ENCODE data around the gene EXOC4.
A peak's percentile ranks its signal among the peaks of the same experiment; 100 is the strongest.

The EXOC4 gene

GRCh38 chr7:133246558-133246957, 6.3 kb upstream of the EXOC4 start:
- H3K9me3 ChIP-seq (ENCODE audit: control insufficient read depth, insufficient read depth, low read depth, low read length) = peaks cover 3% of the 10 kb centered on the region; the same call in 1 of the 2 replicates
- no peak overlapping the region for H3K27ac ChIP-seq (ENCODE audit: low read depth, low read length)
- no peak overlapping the region for H3K4me3 ChIP-seq (ENCODE audit: low read depth, low read length)
- no peaks in the 10 kb centered on the region for H3K36me3 ChIP-seq (ENCODE audit: control insufficient read depth, insufficient read depth, low read length)
- no peaks in the 10 kb centered on the region for H3K27me3 ChIP-seq (ENCODE audit: control insufficient read depth, insufficient read depth, low read length)
- no peaks in the 10 kb centered on the region for H3K4me1 ChIP-seq (ENCODE audit: control insufficient read depth, insufficient read depth, low read length)
- H3K9ac ChIP-seq (ENCODE audit: low read length) = no peak overlapping the region

- Histone ChIP-seq H3K27me3 (ENCODE audit: control insufficient read depth, insufficient read depth, low read length) (no peaks in the 10 kb centered on the region), H3K36me3 (ENCODE audit: control insufficient read depth, insufficient read depth, low read length) (no peaks in the 10 kb centered on the region), H3K9ac (ENCODE audit: low read length) (no peak overlapping the region), H3K4me3 (ENCODE audit: low read depth, low read length) (no peak overlapping the region), H3K9me3 (ENCODE audit: control insufficient read depth, insufficient read depth, low read depth, low read length) (peaks cover 3% of the 10 kb centered on the region; the same call in 1 of the 2 replicates), H3K27ac (ENCODE audit: low read depth, low read length) (no peak overlapping the region), H3K4me1 (ENCODE audit: control insufficient read depth, insufficient read depth, low read length) (no peaks in the 10 kb centered on the region)
Measured at GRCh38 chr7:133248901-133249300, 4.0 kb upstream of the EXOC4 start.

GRCh38 chr7:133252506-133252857, 396 bp upstream of the EXOC4 start:
- no peak overlapping the region for H3K27ac ChIP-seq (ENCODE audit: low read depth, low read length)
- no peaks in the 10 kb centered on the region for H3K36me3 ChIP-seq (ENCODE audit: control insufficient read depth, insufficient read depth, low read length)
- no peaks in the 10 kb centered on the region for H3K27me3 ChIP-seq (ENCODE audit: control insufficient read depth, insufficient read depth, low read length)
- peaks cover 3% of the 10 kb centered on the region; the same call in 1 of the 2 replicates for H3K9me3 ChIP-seq (ENCODE audit: control insufficient read depth, insufficient read depth, low read depth, low read length)
- H3K9ac ChIP-seq (ENCODE audit: low read length) = no peak overlapping the region
- H3K4me3 ChIP-seq (ENCODE audit: low read depth, low read length) = 0 out of 2 replicates have a peak overlapping the region, but pooled peaks have one; percentile 23
- 0 out of 2 replicates have a peak, but pooled peaks cover 6% of the 10 kb centered on the region for H3K4me1 ChIP-seq (ENCODE audit: control insufficient read depth, insufficient read depth, low read length)

GRCh38 chr7:133253519-133253875, 619 bp downstream of the EXOC4 start:
- Histone ChIP-seq H3K9me3 (ENCODE audit: control insufficient read depth, insufficient read depth, low read depth, low read length) (peaks cover 3% of the 10 kb centered on the region; the same call in 1 of the 2 replicates), H3K36me3 (ENCODE audit: control insufficient read depth, insufficient read depth, low read length) (no peaks in the 10 kb centered on the region), H3K4me1 (ENCODE audit: control insufficient read depth, insufficient read depth, low read length) (0 out of 2 replicates have a peak, but pooled peaks cover 6% of the 10 kb centered on the region), H3K9ac (ENCODE audit: low read length) (peak overlapping the region; percentile 77), H3K27ac (ENCODE audit: low read depth, low read length) (peak overlapping the region; percentile 83), H3K4me3 (ENCODE audit: low read depth, low read length) (peak overlapping the region; percentile 76), H3K27me3 (ENCODE audit: control insufficient read depth, insufficient read depth, low read length) (no peaks in the 10 kb centered on the region)

GRCh38 chr7:133255486-133255885, 2.6 kb downstream of the EXOC4 start:
- Histone ChIP-seq H3K4me3 (ENCODE audit: low read depth, low read length) (no peak overlapping the region), H3K9me3 (ENCODE audit: control insufficient read depth, insufficient read depth, low read depth, low read length) (no peaks in the 10 kb centered on the region), H3K9ac (ENCODE audit: low read length) (no peak overlapping the region), H3K27me3 (ENCODE audit: control insufficient read depth, insufficient read depth, low read length) (no peaks in the 10 kb centered on the region), H3K27ac (ENCODE audit: low read depth, low read length) (no peak overlapping the region), H3K4me1 (ENCODE audit: control insufficient read depth, insufficient read depth, low read length) (0 out of 2 replicates have a peak, but pooled peaks cover 6% of the 10 kb centered on the region), H3K36me3 (ENCODE audit: control insufficient read depth, insufficient read depth, low read length) (no peaks in the 10 kb centered on the region)

- no peaks in the 10 kb centered on the region for H3K36me3 ChIP-seq (ENCODE audit: control insufficient read depth, insufficient read depth, low read length)
- no peak overlapping the region for H3K27ac ChIP-seq (ENCODE audit: low read depth, low read length)
Measured at GRCh38 chr7:133258174-133258573, 5.3 kb downstream of the EXOC4 start.

GRCh38 chr7:133265821-133266220, 12.9 kb downstream of the EXOC4 start:
- Histone ChIP-seq H3K27me3 (ENCODE audit: control insufficient read depth, insufficient read depth, low read length) (no peaks in the 10 kb centered on the region), H3K27ac (ENCODE audit: low read depth, low read length) (no peak overlapping the region), H3K4me3 (ENCODE audit: low read depth, low read length) (no peak overlapping the region), H3K4me1 (ENCODE audit: control insufficient read depth, insufficient read depth, low read length) (no peaks in the 10 kb centered on the region), H3K9ac (ENCODE audit: low read length) (no peak overlapping the region), H3K36me3 (ENCODE audit: control insufficient read depth, insufficient read depth, low read length) (no peaks in the 10 kb centered on the region), H3K9me3 (ENCODE audit: control insufficient read depth, insufficient read depth, low read depth, low read length) (no peaks in the 10 kb centered on the region)

More at GRCh38 chr7:133258174-133258573, 5.3 kb downstream of the EXOC4 start:
- Histone ChIP-seq H3K27me3 (ENCODE audit: control insufficient read depth, insufficient read depth, low read length) (no peaks in the 10 kb centered on the region), H3K9ac (ENCODE audit: low read length) (no peak overlapping the region), H3K9me3 (ENCODE audit: control insufficient read depth, insufficient read depth, low read depth, low read length) (no peaks in the 10 kb centered on the region), H3K4me3 (ENCODE audit: low read depth, low read length) (no peak overlapping the region), H3K4me1 (ENCODE audit: control insufficient read depth, insufficient read depth, low read length) (0 out of 2 replicates have a peak, but pooled peaks cover 6% of the 10 kb centered on the region)

GRCh38 chr7:133268355-133268754, 15.5 kb downstream of the EXOC4 start:
- H3K9me3 ChIP-seq (ENCODE audit: control insufficient read depth, insufficient read depth, low read depth, low read length) = no peaks in the 10 kb centered on the region
- H3K36me3 ChIP-seq (ENCODE audit: control insufficient read depth, insufficient read depth, low read length) = no peaks in the 10 kb centered on the region
- no peak overlapping the region for H3K27ac ChIP-seq (ENCODE audit: low read depth, low read length)
- no peaks in the 10 kb centered on the region for H3K27me3 ChIP-seq (ENCODE audit: control insufficient read depth, insufficient read depth, low read length)
- no peak overlapping the region for H3K9ac ChIP-seq (ENCODE audit: low read length)
- 0 out of 2 replicates have a peak, but pooled peaks cover 4% of the 10 kb centered on the region for H3K4me1 ChIP-seq (ENCODE audit: control insufficient read depth, insufficient read depth, low read length)
- no peak overlapping the region for H3K4me3 ChIP-seq (ENCODE audit: low read depth, low read length)

- H3K9me3 ChIP-seq (ENCODE audit: control insufficient read depth, insufficient read depth, low read depth, low read length) = no peaks in the 10 kb centered on the region
- H3K9ac ChIP-seq (ENCODE audit: low read length) = no peak overlapping the region
- H3K4me1 ChIP-seq (ENCODE audit: control insufficient read depth, insufficient read depth, low read length) = 0 out of 2 replicates have a peak, but pooled peaks cover 4% of the 10 kb centered on the region
- H3K4me3 ChIP-seq (ENCODE audit: low read depth, low read length) = no peak overlapping the region
- peaks cover 16% of the 10 kb centered on the region for H3K36me3 ChIP-seq (ENCODE audit: control insufficient read depth, insufficient read depth, low read length)
- H3K27me3 ChIP-seq (ENCODE audit: control insufficient read depth, insufficient read depth, low read length) = no peaks in the 10 kb centered on the region
- H3K27ac ChIP-seq (ENCODE audit: low read depth, low read length) = no peak overlapping the region
Measured at GRCh38 chr7:133272336-133272735, 19.5 kb downstream of the EXOC4 start.

GRCh38 chr7:133273227-133273626, 20.3 kb downstream of the EXOC4 start:
- H3K27me3 ChIP-seq (ENCODE audit: control insufficient read depth, insufficient read depth, low read length) = no peaks in the 10 kb centered on the region
- H3K9me3 ChIP-seq (ENCODE audit: control insufficient read depth, insufficient read depth, low read depth, low read length) = no peaks in the 10 kb centered on the region
- H3K36me3 ChIP-seq (ENCODE audit: control insufficient read depth, insufficient read depth, low read length) = peaks cover 22% of the 10 kb centered on the region
- H3K9ac ChIP-seq (ENCODE audit: low read length) = no peak overlapping the region
- H3K27ac ChIP-seq (ENCODE audit: low read depth, low read length) = no peak overlapping the region
- H3K4me3 ChIP-seq (ENCODE audit: low read depth, low read length) = no peak overlapping the region
- H3K4me1 ChIP-seq (ENCODE audit: control insufficient read depth, insufficient read depth, low read length) = 0 out of 2 replicates have a peak, but pooled peaks cover 4% of the 10 kb centered on the region

GRCh38 chr7:133274265-133274664, 21.4 kb downstream of the EXOC4 start:
- 0 out of 2 replicates have a peak, but pooled peaks cover 4% of the 10 kb centered on the region for H3K4me1 ChIP-seq (ENCODE audit: control insufficient read depth, insufficient read depth, low read length)
- H3K27ac ChIP-seq (ENCODE audit: low read depth, low read length) = no peak overlapping the region
- no peaks in the 10 kb centered on the region for H3K27me3 ChIP-seq (ENCODE audit: control insufficient read depth, insufficient read depth, low read length)
- peaks cover 25% of the 10 kb centered on the region for H3K36me3 ChIP-seq (ENCODE audit: control insufficient read depth, insufficient read depth, low read length)
- no peak overlapping the region for H3K4me3 ChIP-seq (ENCODE audit: low read depth, low read length)
- no peak overlapping the region for H3K9ac ChIP-seq (ENCODE audit: low read length)
- no peaks in the 10 kb centered on the region for H3K9me3 ChIP-seq (ENCODE audit: control insufficient read depth, insufficient read depth, low read depth, low read length)

Data from HUES6 (cell line).